Thyroid gland (tissue), 4 donors: ENCODE results near the gene SEL1L3.

Source experiments
- CTCF ChIP-seq, 6 experiments: fragments of 200-600 bp in 3 of 6; fragments of 450-650 bp in 3 of 6; sonication (generic) in 3 of 6; IDR thresholded peaks; one replicate each; pipeline ENCODE4 v1.5.1; 2016 to 2019; ENCODE audit warnings: antibody characterized with exemption in 6 of 6, mild to moderate bottlenecking in 2 of 6, inconsistent platforms in 1 of 6, moderate library complexity in 1 of 6
- POLR2A ChIP-seq, 2 donors: fragments of 450-650 bp; IDR thresholded peaks; one replicate each; pipeline ENCODE4 v1.6.1; 2017; ENCODE audit warnings: antibody characterized with exemption in 2 of 2, mild to moderate bottlenecking in 2 of 2, moderate library complexity in 1 of 2

GRCh38 chr4:25860586-25861279 is 2.1 kb downstream of the SEL1L3 start:
- TF ChIP-seq POLR2A (IDR thresholded peaks at IDR 0.05) (no peak), CTCF (IDR thresholded peaks at IDR 0.05) (no peak)
